ENCODE measurements around the gene GHDC.
A peak's percentile ranks its signal among the peaks of the same experiment; 100 is the strongest.
"Not testable (repeated sequence)": the region's sequence is repeated elsewhere in the genome, so short reads cannot be mapped to it uniquely, and the experiment has no call there.

GHDC gene

DNA sequence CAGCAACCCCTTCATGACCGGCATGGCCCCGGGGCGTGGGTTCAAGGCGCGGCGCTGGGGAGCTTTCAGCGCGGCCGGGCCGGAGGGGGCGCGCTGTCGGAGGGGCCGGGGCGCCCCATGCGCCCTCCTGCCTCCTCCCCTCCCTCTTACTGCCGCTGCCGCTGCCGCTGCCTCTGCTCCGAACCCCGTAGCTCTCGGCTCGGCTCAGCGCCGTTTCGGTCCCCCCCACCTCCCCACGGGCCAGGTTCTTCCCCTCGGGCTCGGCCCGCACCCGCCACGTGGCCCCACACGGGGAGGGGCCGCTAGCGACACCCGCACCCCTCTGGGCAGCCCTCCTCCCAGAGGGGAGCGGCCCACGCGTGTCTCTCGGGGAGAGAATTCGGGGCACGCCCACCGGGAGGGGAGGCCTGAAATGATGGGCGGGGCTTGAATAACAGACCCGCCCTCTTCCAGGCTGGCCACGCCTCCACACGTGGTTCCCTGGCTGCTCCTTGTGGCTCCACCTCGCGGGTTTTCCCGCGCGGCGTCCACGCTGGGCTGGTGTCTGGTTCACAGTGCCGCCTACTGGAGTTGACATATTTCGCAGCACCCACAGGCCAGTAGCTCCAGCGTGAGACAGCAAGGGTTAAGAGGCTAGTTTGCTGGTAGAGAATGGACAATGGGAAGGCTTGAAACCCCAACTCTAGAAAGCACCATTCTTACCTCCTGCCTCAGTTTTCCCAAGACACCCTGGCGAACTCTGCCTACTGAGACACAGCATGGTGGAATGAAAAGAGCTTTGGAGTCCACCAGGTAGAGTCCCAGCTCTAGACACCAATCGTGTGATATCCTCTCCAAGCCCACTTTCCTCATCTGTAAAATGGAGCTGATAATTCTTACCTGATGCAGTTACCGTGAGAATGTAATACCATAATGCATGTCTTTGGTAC lies 13.1 kb downstream of the GHDC start, which contains the start of gene KCNH4:
Gene KCNH4, minus strand, starts transcription at position 221 of the 929 bp plus-strand sequence. Its CDS starts 197 bp downstream, at position 24.
- peak; percentile 93 for DNase-seq

DNA sequence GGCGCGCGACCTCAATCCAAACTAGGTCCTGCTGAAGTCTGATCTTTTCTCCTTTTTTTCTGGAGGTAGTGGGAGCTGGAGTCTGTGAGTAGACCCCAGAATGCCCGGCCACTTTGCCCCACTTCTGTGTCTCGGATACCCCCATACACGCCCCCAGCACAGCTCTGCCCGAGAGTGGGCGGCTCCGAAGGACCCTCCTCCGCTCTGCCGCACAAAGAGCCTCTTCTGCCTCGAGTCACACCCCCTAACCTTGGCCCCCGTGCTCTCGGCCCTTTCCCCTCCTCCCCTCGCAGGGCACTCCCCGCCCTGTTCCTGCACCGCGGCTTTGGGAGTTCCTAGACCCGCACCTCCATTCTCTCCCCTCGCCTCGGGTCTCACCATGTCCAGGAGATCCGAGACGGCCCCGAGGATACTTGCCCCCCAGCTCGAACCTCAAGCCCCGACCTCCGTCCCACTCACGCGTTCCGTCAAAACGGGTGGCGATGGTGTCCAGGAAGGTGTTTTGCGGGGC lies 13.8 kb downstream of the GHDC start:
- no peak for DNase-seq

GRCh38 chr17:42179911-42180410 lies 14.3 kb downstream of the GHDC start:
- peak; percentile 29 for DNase-seq

- no peak for DNase-seq
These were observed 15.0 kb downstream of the GHDC start for GRCh38 chr17:42179335-42179734.

- DNase-seq: no peak
These were observed 15.5 kb downstream of the GHDC start for GRCh38 chr17:42178817-42179216.

- DNase-seq: no peak
These were observed 16.6 kb downstream of the GHDC start for GRCh38 chr17:42177684-42178083.

DNA sequence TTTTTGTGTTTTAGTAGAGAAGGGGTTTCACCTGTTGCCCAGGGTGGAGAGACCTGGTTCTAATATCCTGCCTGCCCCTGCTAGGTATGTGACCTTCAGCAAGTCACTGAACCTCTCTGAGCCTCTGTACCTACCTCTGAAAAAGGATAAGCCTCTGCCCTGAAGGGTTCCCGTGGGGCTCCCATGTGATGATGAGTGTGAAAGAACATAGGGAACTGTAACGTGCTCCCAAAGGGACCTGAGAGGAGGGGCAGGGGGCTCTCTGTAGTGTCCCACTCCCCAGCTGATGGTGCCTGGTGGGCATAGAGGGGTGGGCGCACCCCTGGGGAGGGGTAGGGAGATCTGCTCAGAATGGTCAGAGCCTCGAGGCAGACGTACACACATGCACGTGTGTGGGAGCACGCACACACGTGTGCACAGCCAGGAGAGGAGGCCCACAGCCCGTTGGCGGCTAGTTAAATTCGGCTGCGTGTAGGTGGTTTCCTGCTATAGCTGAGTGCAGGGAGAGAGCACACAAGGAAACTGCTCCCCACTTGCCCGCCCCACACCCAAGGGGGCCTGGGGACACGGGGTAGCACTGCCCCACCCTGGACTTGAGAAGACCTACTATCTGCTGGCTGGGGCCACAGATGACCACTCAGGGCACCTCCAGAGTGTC lies 20.0 kb downstream of the GHDC start:
- DNase-seq: no peak

GRCh38 chr17:42171831-42172230 lies 22.5 kb downstream of the GHDC start:
- DNase-seq: no peak

- DNase-seq: no peak
These were observed 24.9 kb downstream of the GHDC start for GRCh38 chr17:42169351-42169750.

GRCh38 chr17:42167807-42168206 lies 26.5 kb downstream of the GHDC start:
- no peak for DNase-seq

GRCh38 chr17:42166196-42166763 lies 28.0 kb downstream of the GHDC start:
- no peak for DNase-seq

DNA sequence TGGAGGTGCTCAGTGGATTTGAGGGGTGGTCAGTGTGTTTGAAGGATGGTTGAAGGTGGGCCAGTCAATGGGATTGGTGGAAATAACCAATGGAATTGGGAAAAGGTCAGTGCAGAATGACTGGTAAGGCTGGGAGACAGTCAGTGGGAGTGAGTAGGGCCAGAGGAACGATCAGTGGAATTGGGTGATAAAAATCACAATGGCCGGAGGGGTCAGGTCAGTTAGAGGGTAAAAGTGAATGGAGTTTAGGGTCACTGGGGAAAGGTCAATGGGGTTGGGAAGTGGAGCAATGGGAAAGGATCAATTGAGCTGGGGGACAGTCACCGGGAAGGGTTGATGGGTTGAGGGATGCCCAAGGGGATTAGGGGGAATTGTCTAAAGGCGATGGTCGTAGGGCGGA lies 28.5 kb downstream of the GHDC start:
- no peak for DNase-seq

DNA sequence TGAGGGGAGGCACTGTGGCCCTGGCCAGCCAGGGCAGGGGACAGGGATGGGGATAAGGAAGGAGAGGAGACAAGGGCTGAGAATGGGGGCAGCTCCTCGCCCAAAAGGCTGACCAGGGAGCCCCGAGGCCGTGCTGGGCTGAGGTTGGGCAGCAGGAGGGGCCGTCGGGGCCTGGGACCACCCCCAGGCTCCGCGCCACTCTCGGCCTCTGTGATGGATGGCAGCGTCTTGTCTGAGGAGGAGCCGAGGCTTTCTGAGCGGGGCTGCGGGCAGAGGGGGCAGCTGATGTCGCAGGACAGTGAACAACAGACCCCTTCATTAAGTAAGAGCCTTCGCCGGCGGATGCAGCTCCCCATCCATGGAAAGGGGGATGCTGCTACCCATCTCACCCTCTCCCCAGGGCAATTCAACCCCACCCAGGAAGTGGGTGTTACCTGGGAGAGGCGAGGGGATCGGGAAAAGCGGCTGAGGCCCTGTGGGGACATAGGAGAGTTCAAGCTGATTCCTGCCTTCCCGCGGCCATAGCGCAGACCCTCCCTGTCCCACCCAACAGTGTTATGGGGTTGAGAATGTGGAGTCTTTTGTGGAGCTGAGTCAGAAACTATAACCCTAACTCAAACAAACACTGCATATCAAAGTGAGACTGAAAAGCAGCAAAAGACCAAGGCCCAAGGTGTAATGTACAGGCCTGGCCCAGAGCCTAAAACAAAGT lies 30.4 kb downstream of the GHDC start:
- no peak for DNase-seq

- DNase-seq: peak; percentile 55
These were observed 31.2 kb downstream of the GHDC start for GRCh38 chr17:42163113-42163512.

DNA sequence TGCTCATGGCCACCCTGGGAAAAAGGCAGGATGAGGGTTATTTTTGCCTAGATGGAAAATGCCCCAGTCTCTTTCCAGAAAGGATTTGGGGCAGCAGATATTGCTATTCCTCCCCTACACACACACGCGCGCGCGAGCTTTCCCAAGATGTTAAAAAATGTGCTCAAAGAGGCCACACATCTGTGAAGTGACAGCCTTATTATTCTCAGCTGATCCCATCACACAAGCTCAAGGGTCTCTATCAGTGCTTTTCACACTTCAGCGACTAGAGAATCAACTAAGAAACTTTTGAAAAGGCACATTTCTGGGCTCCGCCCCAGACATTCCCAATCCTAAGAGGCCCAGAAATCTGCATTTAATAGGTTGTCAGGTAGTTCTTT lies 33.8 kb downstream of the GHDC start:
- no peak for DNase-seq

GRCh38 chr17:42159796-42160530 lies 34.3 kb downstream of the GHDC start:
- no peak for DNase-seq

DNA sequence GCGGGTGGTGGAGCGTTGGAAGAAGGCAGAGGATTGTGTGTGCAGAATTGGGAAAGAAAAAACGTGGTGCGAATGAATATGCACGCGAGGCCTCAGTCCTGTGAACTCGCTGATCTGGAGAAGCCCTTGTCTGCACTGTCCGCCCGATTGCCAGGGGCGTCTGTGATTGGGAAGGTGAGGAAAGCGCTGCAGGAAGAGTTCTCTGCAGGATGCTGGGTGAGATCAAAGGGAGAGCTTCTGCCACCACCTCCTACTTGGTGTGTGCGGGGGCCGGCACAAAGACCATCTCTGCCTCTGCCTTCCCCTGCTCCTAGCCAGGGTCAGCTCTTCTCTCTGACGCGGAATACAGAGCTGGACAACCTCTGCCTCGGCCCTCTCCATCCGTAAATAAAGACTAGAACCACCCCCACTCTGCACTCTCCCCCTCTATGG lies 38.7 kb downstream of the GHDC start:
- no peak for DNase-seq

DNA sequence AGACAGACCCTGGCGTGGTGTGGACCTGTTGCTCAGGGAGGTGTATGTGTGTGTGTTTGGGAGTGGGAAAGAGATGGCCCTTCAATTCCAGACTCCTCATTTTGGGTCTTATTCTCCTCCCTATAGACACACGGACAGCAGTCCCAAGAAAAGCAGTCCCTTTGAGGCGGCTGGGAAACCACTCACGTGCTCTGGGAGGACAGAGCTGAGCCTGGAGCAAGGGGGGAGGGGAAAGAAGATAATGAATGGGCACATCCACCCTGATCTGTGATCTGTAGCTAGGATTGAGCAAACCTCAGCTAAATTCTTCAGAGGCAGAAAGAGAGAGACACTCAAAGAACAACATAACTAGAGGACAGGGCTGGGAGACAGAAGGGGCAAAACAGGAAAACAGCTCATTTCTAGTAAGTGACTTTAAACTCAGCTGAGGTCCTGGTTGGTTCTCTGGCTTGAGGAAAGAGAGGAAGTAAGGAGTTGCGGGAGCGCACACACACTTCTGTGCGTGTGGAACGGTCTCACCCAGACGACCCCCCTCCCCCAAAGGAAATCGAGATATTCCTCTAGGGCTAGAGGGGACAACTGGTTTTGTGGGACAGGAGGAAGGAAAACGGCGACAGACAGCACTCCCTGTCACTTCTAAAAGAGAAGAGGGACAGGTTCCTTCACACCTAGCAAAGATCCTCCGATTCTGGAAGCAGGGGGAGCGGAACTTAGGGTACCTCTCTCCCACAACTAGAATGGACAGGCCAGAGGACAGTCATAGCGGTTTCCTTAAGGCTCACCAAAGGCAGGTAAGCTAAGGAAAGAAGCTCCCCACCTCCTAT lies 40.2 kb downstream of the GHDC start:
- DNase-seq: no peak

DNA sequence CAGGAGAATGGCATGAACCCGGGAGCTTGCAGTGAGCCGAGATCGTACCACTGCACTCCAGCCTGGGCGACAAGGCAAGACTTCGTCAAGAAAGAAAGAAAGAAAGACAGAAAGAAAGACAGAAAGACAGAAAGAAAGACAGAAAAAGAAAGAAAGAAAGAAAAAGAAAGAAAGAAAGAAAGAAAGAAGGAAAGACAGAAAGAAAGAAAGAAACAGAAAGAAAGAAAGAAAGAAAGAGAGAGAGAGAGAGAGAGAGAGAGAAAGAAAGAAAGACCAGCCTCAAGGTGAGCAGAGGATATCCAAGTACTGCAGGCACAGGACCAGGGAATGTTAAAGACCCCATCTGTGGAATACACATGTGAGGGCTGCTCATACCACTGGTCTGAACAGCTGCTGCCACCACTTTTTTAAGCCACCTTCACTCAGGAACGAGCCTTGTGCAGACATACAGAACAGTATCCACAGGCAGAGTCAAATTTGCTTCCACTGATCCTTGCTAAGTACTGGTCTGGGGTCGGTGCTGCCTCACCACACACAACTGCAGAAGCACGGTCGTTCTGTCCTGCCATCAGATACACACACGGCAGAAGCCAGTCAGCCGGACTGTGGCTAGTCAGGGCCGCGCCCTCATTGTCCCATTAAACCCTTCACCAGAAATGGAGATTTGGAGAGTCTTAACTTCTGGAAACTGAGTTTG lies 47.2 kb downstream of the GHDC start:
- DNase-seq: no peak

GRCh38 chr17:42143138-42143537 lies 51.2 kb downstream of the GHDC start:
- DNase-seq: not testable (repeated sequence)

All from stimulated activated CD4-positive, alpha-beta T cell treated with anti-CD3 and anti-CD28 coated beads, Interleukin-1b, Interleukin-23, amount 100 ng/mL, for 48 hours (primary cell).